ENCODE data around the gene RMI2. TPM values are rescaled to one million over a fixed set of nuclear protein-coding genes. Genes with fewer than 3 reads are reported as not detected.
"Not testable (repeated sequence)": the region's sequence is repeated elsewhere in the genome, so short reads cannot be mapped to it uniquely, and the experiment has no call there.

RMI2 gene
- total and polyA plus RNA-seq, 2 experiments from 2014 or later = 15.7 to 45.3 TPM

GRCh38 chr16:11298143-11298900 is 46.9 kb upstream of the RMI2 start:
- Histone ChIP-seq H3K27me3 (no peaks in the 10 kb centered on the region), H3K4me1 (ENCODE audit: low read depth) (peaks cover 25% of the 10 kb centered on the region), H3K4me3 (no peak overlapping the region), H3K36me3 (no peaks in the 10 kb centered on the region), H3K9me3 (ENCODE audit: low read depth) (no peaks in the 10 kb centered on the region), H3K27ac (no peak overlapping the region)
- no peak for TF ChIP-seq CTCF (IDR thresholded peaks at IDR 0.05; ENCODE audit: low read depth, low read length)
- DNase-seq (ENCODE audit: low read depth in 1 of 2, low spot score in 1 of 2) = no peak

- H3K9me3 ChIP-seq (ENCODE audit: low read depth); H3K27ac ChIP-seq; H3K36me3 ChIP-seq; H3K27me3 ChIP-seq; H3K4me3 ChIP-seq; DNase-seq (ENCODE audit: low read depth in 1 of 2, low spot score in 1 of 2): not testable (repeated sequence)
- H3K4me1 ChIP-seq (ENCODE audit: low read depth) = peaks cover 28% of the 10 kb centered on the region
Measured at GRCh38 chr16:11298950-11299547, 46.2 kb upstream of the RMI2 start.

GRCh38 chr16:11299865-11300559 is 45.2 kb upstream of the RMI2 start:
- Histone ChIP-seq H3K4me1 (ENCODE audit: low read depth) (peaks cover 28% of the 10 kb centered on the region), H3K27me3 (no peaks in the 10 kb centered on the region), H3K36me3 (no peaks in the 10 kb centered on the region), H3K9me3 (ENCODE audit: low read depth) (no peaks in the 10 kb centered on the region), H3K4me3 (no peak overlapping the region), H3K27ac (no peak overlapping the region)
- no peak for TF ChIP-seq CTCF (IDR thresholded peaks at IDR 0.05; ENCODE audit: low read depth, low read length)
- no peak for DNase-seq (ENCODE audit: low read depth in 1 of 2, low spot score in 1 of 2)

- Histone ChIP-seq H3K4me3 (no peak overlapping the region), H3K27me3 (no peaks in the 10 kb centered on the region)
- TF ChIP-seq CTCF (IDR thresholded peaks at IDR 0.05; ENCODE audit: low read depth, low read length) = no peak
Measured at GRCh38 chr16:11300560-11300892, 44.7 kb upstream of the RMI2 start.

GRCh38 chr16:11301645-11302501 is 43.4 kb upstream of the RMI2 start:
- no peak for TF ChIP-seq CTCF (IDR thresholded peaks at IDR 0.05; ENCODE audit: low read depth, low read length)
- Histone ChIP-seq H3K36me3 (no peaks in the 10 kb centered on the region), H3K27me3 (no peaks in the 10 kb centered on the region), H3K4me1 (ENCODE audit: low read depth) (peaks cover 18% of the 10 kb centered on the region), H3K4me3 (no peak overlapping the region), H3K9me3 (ENCODE audit: low read depth) (no peaks in the 10 kb centered on the region), H3K27ac (no peak overlapping the region)
- no peak for DNase-seq (ENCODE audit: low read depth in 1 of 2, low spot score in 1 of 2)

More at GRCh38 chr16:11300560-11300892, 44.7 kb upstream of the RMI2 start:
- no peak for DNase-seq (ENCODE audit: low read depth in 1 of 2, low spot score in 1 of 2)
- H3K27ac ChIP-seq = no peak overlapping the region
- no peaks in the 10 kb centered on the region for H3K9me3 ChIP-seq (ENCODE audit: low read depth)
- H3K4me1 ChIP-seq (ENCODE audit: low read depth) = peaks cover 28% of the 10 kb centered on the region
- H3K36me3 ChIP-seq = no peaks in the 10 kb centered on the region

Measured in cardiac muscle cell (in vitro differentiated cells and primary cell).